Rectal smooth muscle tissue (tissue), 1 donor: ENCODE measurements around the gene PRKAR1A.
"Not testable (repeated sequence)": the region's sequence is repeated elsewhere in the genome, so short reads cannot be mapped to it uniquely, and the experiment has no call there.

Source experiments
- H3K27ac ChIP-seq: one replicate; pipeline ENCODE4 v1.7.0; 2013; ENCODE audit warnings: low read depth, low read length, inconsistent platforms
- H3K27me3 ChIP-seq: one replicate; pipeline ENCODE4 v1.7.0; 2013; ENCODE audit warnings: low read length; ENCODE audit not compliant: control insufficient read depth, insufficient read depth
- H3K36me3 ChIP-seq: one replicate; pipeline ENCODE4 v1.7.0; 2013; ENCODE audit warnings: low read length; ENCODE audit not compliant: control insufficient read depth, insufficient read depth
- H3K4me1 ChIP-seq: one replicate; pipeline ENCODE4 v1.7.0; 2013; ENCODE audit warnings: low read length; ENCODE audit not compliant: control insufficient read depth, insufficient read depth
- H3K4me3 ChIP-seq: one replicate; pipeline ENCODE4 v1.7.0; 2013; ENCODE audit warnings: low read length
- H3K9ac ChIP-seq: one replicate; pipeline ENCODE4 v1.7.0; 2013; ENCODE audit warnings: low read length

The PRKAR1A gene

DNA sequence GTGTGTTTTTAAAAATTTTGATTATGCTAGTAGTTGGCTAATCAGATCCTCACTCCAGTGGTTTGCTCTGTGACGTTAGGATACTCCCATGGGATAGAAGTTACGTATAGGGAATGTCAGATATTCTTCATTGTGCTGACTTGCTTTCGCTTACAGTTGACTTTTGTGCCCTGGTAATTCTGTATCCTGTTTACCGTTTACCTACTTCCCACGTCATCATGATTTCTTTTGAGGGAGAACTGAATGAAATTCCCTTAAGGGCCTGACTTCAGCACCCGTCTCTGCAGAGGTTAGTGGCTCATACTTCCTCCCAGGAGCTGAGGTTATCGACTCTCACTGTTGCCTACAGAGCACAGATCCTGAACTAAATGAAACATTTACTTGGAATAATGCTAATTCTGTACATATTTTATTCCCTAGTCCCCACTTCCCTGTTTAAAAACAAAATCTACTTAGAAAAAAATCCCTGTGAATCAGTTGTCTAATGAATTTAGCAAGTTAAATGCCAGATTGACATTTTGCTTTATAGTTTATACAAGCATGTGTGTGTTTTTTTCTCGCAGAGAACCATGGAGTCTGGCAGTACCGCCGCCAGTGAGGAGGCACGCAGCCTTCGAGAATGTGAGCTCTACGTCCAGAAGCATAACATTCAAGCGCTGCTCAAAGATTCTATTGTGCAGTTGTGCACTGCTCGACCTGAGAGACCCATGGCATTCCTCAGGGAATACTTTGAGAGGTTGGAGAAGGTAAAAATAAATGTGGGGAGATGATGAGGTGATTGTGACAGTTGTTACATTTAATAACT, 2.8 kb downstream of the PRKAR1A start:
- H3K9ac ChIP-seq, result no peak overlapping the region
- H3K36me3 ChIP-seq, result peaks cover 12% of the 10 kb centered on the region
- peak overlapping the region; percentile 9 for H3K4me3 ChIP-seq
- peak overlapping the region; percentile 16 for H3K27ac ChIP-seq
- no peaks in the 10 kb centered on the region for H3K27me3 ChIP-seq
- H3K4me1 ChIP-seq, result peaks cover 21% of the 10 kb centered on the region

DNA sequence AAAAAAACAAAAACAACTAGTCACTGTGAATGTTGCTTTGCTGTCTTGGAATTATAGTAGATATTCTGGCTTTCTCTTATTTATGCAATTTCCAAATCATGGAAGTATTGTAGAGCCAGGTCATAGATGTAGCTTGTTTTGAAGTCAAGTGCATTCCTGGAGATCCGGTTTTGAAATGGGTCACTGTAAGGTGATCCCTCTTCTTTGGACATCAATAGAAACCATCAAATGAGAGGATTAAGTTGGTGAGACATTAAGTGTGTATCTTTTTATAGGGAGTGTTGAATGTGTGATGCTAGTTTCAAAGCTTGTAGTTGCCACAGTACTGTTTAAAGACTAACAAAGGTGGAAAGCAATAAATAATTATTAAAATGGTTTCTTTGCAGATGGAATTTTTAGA, 4.5 kb downstream of the PRKAR1A start:
- peaks cover 21% of the 10 kb centered on the region for H3K4me1 ChIP-seq
- H3K27ac ChIP-seq, result no peak overlapping the region
- peaks cover 12% of the 10 kb centered on the region for H3K36me3 ChIP-seq

DNA sequence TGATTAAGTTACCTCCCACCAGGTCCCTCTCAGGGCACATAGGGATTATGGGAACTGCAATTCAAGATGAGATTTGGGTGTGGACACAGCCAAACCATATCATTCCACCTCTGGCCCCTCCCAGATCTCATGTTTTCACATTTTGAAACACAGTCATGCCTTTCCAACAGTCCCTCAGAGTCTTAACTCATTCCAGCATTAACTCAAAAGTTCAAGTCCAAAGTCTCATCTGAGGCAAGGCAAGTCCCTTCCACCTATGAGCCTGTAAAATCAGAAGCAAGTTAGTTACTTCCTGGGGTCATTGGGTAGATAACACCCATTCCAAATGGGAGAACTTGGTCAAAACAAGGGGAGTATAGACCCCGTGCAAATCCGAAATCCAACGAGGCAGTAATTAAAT, 5.4 kb downstream of the PRKAR1A start:
- peaks cover 21% of the 10 kb centered on the region for H3K4me1 ChIP-seq
- H3K9ac ChIP-seq, H3K27me3 ChIP-seq, H3K4me3 ChIP-seq, H3K27ac ChIP-seq: not testable (repeated sequence)
- peaks cover 12% of the 10 kb centered on the region for H3K36me3 ChIP-seq

More for the DNA sequence above, 4.5 kb downstream of the PRKAR1A start:
- no peak overlapping the region for H3K4me3 ChIP-seq
- H3K9ac ChIP-seq, result no peak overlapping the region
- no peaks in the 10 kb centered on the region for H3K27me3 ChIP-seq

DNA sequence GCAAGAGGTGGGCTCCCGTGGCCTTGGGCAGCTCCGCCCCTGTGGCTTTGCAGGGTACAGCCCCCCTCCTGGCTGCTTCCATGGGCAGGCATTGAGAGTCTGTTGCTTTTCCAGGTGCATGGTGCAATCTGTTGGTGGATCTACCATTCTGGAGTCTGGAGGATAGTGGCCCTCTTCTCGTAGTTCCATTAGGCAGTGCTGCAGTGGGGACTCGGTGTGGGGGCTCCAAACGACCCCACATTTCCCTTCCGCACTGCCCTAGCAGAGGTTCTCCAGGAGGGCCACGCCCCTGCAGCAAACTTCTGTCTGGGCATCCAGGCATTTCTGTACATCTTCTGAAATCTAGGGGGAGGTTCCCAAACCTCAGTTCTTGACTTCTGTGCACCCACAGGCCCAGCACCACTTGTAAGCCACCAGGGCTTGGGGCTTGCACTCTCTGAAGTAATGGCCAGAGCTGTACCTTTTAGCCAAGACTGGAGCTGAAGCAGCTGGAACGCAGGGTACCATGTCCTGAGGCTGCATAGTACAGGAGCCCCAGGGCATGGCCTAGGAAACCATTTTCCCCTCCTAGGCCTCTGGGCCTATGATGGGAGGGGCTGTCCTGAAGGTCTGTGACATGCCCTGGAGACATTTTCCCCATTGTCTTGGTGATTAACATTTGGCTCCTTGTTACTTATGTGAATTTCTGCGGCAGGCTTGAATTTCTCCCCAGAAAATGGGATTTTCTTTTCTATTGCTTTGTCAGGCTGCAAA, 6.0 kb downstream of the PRKAR1A start:
- Histone ChIP-seq H3K36me3 (peaks cover 12% of the 10 kb centered on the region), H3K4me3 (no peak overlapping the region), H3K9ac (no peak overlapping the region), H3K27ac (no peak overlapping the region), H3K27me3 (no peaks in the 10 kb centered on the region), H3K4me1 (peaks cover 20% of the 10 kb centered on the region)

DNA sequence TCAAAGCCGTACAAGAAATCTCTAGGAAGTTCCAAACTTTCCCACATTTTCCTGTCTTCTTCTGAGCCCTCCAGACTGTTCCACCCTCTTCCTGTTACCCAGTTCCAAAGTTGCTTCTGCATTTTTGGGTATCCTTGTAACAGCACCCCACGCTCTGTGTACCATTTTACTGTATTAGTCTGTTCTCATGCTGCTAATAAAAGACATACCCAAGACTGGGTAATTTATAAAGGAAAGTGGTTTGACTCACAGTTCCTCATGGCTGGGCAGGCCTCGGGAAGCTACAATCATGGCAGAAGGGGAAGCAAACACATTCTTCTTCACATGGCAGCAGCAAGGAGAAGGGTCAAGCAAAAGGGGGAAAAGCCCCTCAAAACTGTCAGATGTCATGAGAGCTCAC, 6.8 kb downstream of the PRKAR1A start:
- not testable (repeated sequence) for H3K9ac ChIP-seq, H3K4me3 ChIP-seq, H3K27ac ChIP-seq, H3K27me3 ChIP-seq
- Histone ChIP-seq H3K4me1 (peaks cover 14% of the 10 kb centered on the region), H3K36me3 (peaks cover 19% of the 10 kb centered on the region)

DNA sequence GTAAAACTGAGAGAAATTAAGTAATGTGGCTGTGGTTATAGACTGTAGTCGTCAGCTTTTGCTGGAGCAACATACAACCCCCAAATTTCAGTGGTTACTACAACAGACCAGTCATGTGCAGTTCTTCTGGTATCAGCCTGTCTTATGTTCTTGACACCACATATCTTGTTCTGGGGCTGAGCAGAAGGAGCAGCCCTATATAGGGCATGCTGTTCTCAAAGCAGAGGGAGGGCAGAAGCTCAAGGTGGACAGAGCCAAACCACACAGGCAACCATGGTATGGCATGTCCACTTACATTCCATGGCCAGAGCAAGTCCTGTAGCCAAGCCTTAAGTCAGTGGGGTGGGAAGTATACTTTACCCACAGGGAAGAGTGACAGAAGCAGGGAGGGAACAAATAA, 7.7 kb downstream of the PRKAR1A start:
- no peak overlapping the region for H3K27ac ChIP-seq
- H3K27me3 ChIP-seq, result no peaks in the 10 kb centered on the region
- H3K4me1 ChIP-seq, result peaks cover 5% of the 10 kb centered on the region
- no peak overlapping the region for H3K9ac ChIP-seq
- no peak overlapping the region for H3K4me3 ChIP-seq
- peaks cover 19% of the 10 kb centered on the region for H3K36me3 ChIP-seq

DNA sequence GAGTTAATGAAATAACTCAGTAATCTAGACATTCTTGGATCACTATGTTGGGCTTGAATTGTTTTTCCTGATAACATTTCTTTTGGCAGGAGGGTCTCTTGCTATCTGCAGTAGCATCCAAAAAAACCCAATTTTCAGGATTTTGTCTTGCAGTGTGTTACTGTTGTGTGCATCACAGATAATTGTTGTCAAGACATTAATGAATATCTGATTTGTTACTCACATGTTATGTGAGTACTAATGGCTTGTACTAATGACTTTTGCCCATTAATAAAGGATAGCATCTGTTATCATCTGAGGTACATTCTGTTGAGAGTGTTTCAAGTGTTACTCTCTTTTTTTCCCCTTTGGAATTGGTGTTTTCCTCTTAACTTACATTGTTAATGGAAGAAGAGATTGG, 10.0 kb downstream of the PRKAR1A start:
- Histone ChIP-seq H3K4me3 (no peak overlapping the region), H3K9ac (no peak overlapping the region), H3K27ac (no peak overlapping the region), H3K27me3 (no peaks in the 10 kb centered on the region), H3K4me1 (no peaks in the 10 kb centered on the region), H3K36me3 (peaks cover 26% of the 10 kb centered on the region)

DNA sequence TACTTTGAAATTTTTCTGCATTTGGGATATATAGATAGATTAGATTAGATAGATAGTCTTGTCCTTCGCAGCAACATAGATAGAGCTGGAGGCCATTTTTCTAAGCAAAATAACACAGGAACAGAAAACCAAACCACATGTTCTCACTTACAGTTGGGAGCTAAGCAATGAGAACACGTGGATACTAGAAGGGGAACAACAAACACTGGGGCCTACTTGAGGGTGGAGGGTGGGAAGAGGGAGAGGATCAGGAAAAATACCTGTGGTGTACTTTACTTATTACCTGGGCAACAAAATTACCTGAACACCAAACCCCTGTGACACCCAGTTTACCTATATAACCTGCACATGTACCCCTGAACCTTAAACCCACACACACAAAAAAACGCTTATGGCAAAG, 14.3 kb downstream of the PRKAR1A start:
- Histone ChIP-seq H3K9ac (no peak overlapping the region), H3K4me3 (no peak overlapping the region), H3K36me3 (peaks cover 38% of the 10 kb centered on the region)

DNA sequence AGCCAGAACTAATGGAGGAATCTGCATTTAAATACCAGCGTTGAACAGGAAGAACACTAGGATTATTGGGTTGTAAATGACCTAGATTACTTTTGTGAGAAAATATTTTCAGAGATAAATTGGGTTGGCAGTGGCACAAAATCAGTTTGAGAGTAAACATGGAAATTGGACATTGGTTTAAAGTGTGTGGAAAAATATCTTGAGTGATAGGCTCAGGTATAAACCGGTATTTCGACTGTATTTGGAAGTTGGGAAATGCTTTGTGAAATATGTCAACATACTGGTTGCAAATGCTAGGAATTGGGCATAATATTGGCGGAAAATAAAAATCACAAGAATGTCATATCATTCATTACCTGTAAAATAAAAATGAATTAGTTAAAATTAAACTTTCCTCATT, 15.1 kb downstream of the PRKAR1A start:
- no peaks in the 10 kb centered on the region for H3K4me1 ChIP-seq
- H3K27me3 ChIP-seq, result no peaks in the 10 kb centered on the region
- no peak overlapping the region for H3K4me3 ChIP-seq
- H3K27ac ChIP-seq, result no peak overlapping the region
- H3K36me3 ChIP-seq, result peaks cover 38% of the 10 kb centered on the region
- no peak overlapping the region for H3K9ac ChIP-seq

More for the DNA sequence above, 14.3 kb downstream of the PRKAR1A start:
- no peaks in the 10 kb centered on the region for H3K4me1 ChIP-seq
- H3K27me3 ChIP-seq, result no peaks in the 10 kb centered on the region
- no peak overlapping the region for H3K27ac ChIP-seq

DNA sequence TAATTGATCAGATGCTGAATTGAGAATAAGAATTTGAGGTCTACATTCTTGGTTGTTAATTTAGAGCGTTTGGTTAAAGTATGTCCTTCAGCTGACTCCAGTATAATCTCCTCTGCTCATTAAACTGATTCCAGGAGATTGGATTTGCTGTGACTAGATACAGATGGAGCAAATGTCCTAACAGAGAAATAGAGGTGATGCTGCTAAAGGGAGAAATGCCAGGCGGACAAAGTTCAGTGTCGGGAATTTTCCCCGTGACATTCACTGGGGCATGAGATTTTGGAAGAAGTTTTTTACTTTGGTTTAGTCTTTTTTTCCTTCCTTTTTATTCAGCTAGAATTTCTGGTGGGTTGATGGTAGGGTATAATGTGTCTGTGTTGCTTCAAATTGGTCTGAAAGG, 19.0 kb downstream of the PRKAR1A start:
- Histone ChIP-seq H3K9ac (no peak overlapping the region), H3K27ac (no peak overlapping the region), H3K4me1 (no peaks in the 10 kb centered on the region), H3K36me3 (peaks cover 33% of the 10 kb centered on the region), H3K4me3 (no peak overlapping the region), H3K27me3 (no peaks in the 10 kb centered on the region)

DNA sequence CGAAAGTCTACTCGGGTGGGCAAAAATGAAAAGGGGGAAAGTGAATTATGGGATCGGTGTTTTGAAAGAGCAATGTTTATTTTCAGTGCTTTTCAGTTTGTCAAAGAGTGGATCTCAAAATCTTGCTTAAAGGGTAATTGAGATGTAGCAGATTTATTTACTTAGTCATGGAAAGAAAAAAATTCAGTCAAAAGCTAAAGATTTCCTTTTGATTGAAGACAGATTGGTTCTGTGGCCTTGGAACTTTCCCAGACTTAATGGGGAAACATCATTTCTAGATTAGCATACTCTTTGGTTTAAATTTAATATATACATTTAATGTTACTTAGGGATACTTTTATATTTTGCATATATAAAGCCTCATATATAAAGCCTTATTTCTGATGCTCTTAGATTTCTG, 20.6 kb downstream of the PRKAR1A start:
- H3K9ac ChIP-seq, result no peak overlapping the region
- no peak overlapping the region for H3K4me3 ChIP-seq
- no peak overlapping the region for H3K27ac ChIP-seq
- peaks cover 27% of the 10 kb centered on the region for H3K36me3 ChIP-seq
- H3K4me1 ChIP-seq, result no peaks in the 10 kb centered on the region
- no peaks in the 10 kb centered on the region for H3K27me3 ChIP-seq

DNA sequence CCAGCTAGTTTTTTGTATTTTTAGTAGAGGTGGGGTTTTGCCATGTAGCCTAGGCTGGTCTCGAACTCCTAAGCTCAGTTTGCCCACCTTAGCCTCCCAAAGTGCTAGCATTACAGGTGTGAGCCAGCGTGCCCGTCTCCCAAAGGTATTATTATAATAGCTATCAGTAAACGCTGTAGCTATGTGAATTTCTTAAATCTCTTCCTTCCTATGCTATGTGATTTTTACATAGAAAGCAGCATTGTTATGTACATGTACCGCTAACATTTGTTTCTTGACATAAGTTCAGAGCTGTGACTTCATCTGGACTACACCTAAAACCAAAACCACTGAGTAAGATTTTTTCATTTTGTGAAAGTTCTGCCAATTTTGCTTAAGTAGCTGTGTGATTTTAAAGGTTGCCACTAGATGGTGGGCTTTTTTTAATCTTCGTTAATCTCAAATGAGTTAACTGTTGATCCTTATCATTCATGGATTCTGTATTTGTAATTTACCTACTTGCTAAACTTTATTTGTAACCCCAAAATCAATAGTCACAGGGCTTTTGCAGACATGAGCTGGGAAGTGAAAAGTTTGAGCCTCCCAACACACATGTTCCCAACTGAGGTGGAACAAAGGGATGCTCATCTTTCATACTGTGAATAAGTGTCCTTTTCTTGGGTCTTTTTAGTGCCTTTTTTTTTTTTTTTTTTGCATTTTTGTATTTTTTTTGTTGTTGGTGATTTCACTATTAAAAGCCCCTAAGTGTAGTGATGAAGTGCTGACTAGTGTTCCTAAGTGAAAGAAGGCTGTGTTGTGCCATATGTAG, 21.9 kb downstream of the PRKAR1A start:
- H3K27ac ChIP-seq, result no peak overlapping the region
- H3K36me3 ChIP-seq, result peaks cover 23% of the 10 kb centered on the region
- no peak overlapping the region for H3K4me3 ChIP-seq

More for the DNA sequence above, 21.9 kb downstream of the PRKAR1A start:
- H3K9ac ChIP-seq, result no peak overlapping the region
- H3K27me3 ChIP-seq, result no peaks in the 10 kb centered on the region
- H3K4me1 ChIP-seq, result no peaks in the 10 kb centered on the region
